NCI-H446 (cell line): Measurements from ENCODE around the gene ZNF503.

Source experiments
- DNase-seq, 2 experiments: peaks; one replicate each; lab custom pipeline; 2025; lab: John Stamatoyannopoulos, UW

Gene ZNF503

GRCh38 chr10:75431180-75432111, 29.9 kb upstream of the ZNF503 start, which contains the start of gene LRMDA:
LRMDA (plus strand) TSS chr10:75431624.
- no peak for DNase-seq

- peak in 1 of 2 experiments; percentile 3 for DNase-seq
Measured at GRCh38 chr10:75430000-75430763, 28.6 kb upstream of the ZNF503 start.

GRCh38 chr10:75429159-75429827, 27.7 kb upstream of the ZNF503 start:
- DNase-seq = no peak

GRCh38 chr10:75428434-75429158, 27.0 kb upstream of the ZNF503 start:
- no peak for DNase-seq

- no peak for DNase-seq
Measured at GRCh38 chr10:75427951-75428350, 26.4 kb upstream of the ZNF503 start.

- no peak for DNase-seq
Measured at GRCh38 chr10:75426880-75427279, 25.3 kb upstream of the ZNF503 start.

GRCh38 chr10:75425291-75426079, 23.9 kb upstream of the ZNF503 start:
- no peak for DNase-seq

- no peak for DNase-seq
Measured at GRCh38 chr10:75424571-75424970, 23.0 kb upstream of the ZNF503 start.

- no peak for DNase-seq
Measured at GRCh38 chr10:75422913-75423312, 21.3 kb upstream of the ZNF503 start.

GRCh38 chr10:75418712-75419111, 17.1 kb upstream of the ZNF503 start:
- no peak for DNase-seq

- DNase-seq = no peak
Measured at GRCh38 chr10:75418293-75418692, 16.7 kb upstream of the ZNF503 start.

GRCh38 chr10:75417522-75417927, 16.0 kb upstream of the ZNF503 start:
- DNase-seq = no peak

- DNase-seq = no peak
Measured at GRCh38 chr10:75414527-75414926, 13.0 kb upstream of the ZNF503 start.

GRCh38 chr10:75410132-75411005, 8.8 kb upstream of the ZNF503 start:
- DNase-seq = no peak

- DNase-seq = peak; percentile 4 to 60
Measured at GRCh38 chr10:75408911-75409885, 7.6 kb upstream of the ZNF503 start.

- DNase-seq = no peak
Measured at GRCh38 chr10:75408509-75408875, 6.9 kb upstream of the ZNF503 start.

GRCh38 chr10:75407713-75408508, 6.3 kb upstream of the ZNF503 start:
- no peak for DNase-seq

- no peak for DNase-seq
Measured at GRCh38 chr10:75407224-75407712, 5.7 kb upstream of the ZNF503 start.
